ENCODE data around the gene CNFN. TPM values are rescaled to one million over a fixed set of nuclear protein-coding genes. Genes with fewer than 3 reads are reported as not detected.

CNFN gene
- polyA plus RNA-seq, 4 donors: 5.8 to 28.1 (median 9.0) TPM

DNA sequence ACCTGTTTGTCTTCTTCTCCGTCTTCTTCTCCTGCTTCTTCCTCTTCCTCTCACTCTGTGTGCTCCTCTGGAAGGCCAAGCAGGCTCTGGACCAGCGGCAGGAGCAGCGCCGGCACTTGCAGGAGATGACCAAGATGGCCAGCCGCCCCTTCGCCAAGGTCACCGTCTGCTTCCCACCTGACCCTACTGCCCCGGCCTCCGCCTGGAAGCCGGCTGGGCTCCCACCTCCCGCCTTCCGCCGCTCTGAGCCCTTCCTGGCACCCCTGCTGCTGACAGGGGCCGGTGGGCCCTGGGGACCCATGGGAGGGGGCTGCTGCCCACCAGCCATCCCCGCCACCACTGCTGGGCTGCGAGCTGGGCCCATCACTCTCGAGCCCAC is 13.9 kb downstream of the CNFN start:
- no peak overlapping the region for H3K27ac ChIP-seq (ENCODE audit: low read depth in 1 of 3, low read length in 2 of 3)
- H3K36me3 ChIP-seq (ENCODE audit: control insufficient read depth in 3 of 3, insufficient read depth in 2 of 3, low read depth in 1 of 3, low read length in 3 of 3): peaks cover 0 to 48% (median 0%) of the 10 kb centered on the region in 3 donors
- DNase-seq (no peak), FAIRE-seq (no peak)
- no peaks in the 10 kb centered on the region for H3K27me3 ChIP-seq (ENCODE audit: control insufficient read depth in 3 of 3, insufficient read depth in 3 of 3, low read length in 3 of 3)
- H3K4me1 ChIP-seq (ENCODE audit: control insufficient read depth in 3 of 3, insufficient read depth in 2 of 3, low read depth in 1 of 3, low read length in 2 of 3): peaks cover 0 to 16% (median 2%) of the 10 kb centered on the region in 3 donors
- 95 to 97% (median 96%) methylated on average over 16 to 17 of the region's 17 CpGs for WGBS, 3 donors
- peaks cover 0 to 6% of the 10 kb centered on the region in 2 donors for H3K9me3 ChIP-seq (ENCODE audit: control insufficient read depth in 2 of 2, insufficient read depth in 1 of 2, low read depth in 1 of 2, low read length in 1 of 2)
- no peak overlapping the region for H3K4me3 ChIP-seq (ENCODE audit: low read depth in 1 of 3, low read length in 3 of 3)

GRCh38 chr19:42375415-42376176 is 14.5 kb downstream of the CNFN start:
- H3K27ac ChIP-seq (ENCODE audit: low read depth in 1 of 3, low read length in 2 of 3): no peak overlapping the region
- H3K27me3 ChIP-seq (ENCODE audit: control insufficient read depth in 3 of 3, insufficient read depth in 3 of 3, low read length in 3 of 3): no peaks in the 10 kb centered on the region
- FAIRE-seq (no peak), DNase-seq (no peak)
- H3K9me3 ChIP-seq (ENCODE audit: control insufficient read depth in 2 of 2, insufficient read depth in 1 of 2, low read depth in 1 of 2, low read length in 1 of 2): peaks cover 0 to 6% of the 10 kb centered on the region in 2 donors
- H3K4me3 ChIP-seq (ENCODE audit: low read depth in 1 of 3, low read length in 3 of 3): no peak overlapping the region
- H3K4me1 ChIP-seq (ENCODE audit: control insufficient read depth in 3 of 3, insufficient read depth in 2 of 3, low read depth in 1 of 3, low read length in 2 of 3): peaks cover 0 to 16% (median 2%) of the 10 kb centered on the region in 3 donors
- peaks cover 0 to 52% (median 0%) of the 10 kb centered on the region in 3 donors for H3K36me3 ChIP-seq (ENCODE audit: control insufficient read depth in 3 of 3, insufficient read depth in 2 of 3, low read depth in 1 of 3, low read length in 3 of 3)
- 93 to 95% (median 95%) methylated on average over 51 to 54 of the region's 54 CpGs for WGBS, 3 donors

DNA sequence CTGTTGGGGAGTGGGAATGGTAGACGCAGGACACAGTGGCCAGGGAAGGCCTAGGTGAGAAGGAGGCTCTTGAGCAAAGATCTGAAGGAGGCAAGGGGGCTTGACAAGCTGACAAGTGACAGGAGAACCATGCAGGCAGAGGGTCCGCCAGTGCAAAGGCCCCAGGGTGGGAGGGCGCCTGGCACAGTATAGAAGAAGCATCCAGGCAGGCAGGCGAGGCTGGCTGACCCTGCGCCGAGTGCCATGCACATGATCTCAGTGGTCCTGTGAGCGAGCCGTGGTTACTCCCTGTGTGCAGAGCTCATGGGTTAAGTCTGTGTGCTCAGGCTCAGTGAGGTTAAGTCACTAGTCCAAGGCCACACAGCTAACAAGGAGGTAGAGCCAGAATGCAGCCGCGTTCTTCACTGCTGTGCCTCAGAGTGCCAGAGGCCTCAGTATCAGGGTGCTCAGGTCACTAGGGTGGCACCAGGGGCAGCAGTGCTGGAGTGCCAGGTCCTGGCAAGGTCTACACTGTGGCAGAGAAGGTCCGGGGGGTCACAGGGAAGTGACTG is 15.2 kb downstream of the CNFN start:
- Histone ChIP-seq H3K9me3 (ENCODE audit: control insufficient read depth in 2 of 2, insufficient read depth in 1 of 2, low read depth in 1 of 2, low read length in 1 of 2) (peaks cover 0 to 6% of the 10 kb centered on the region in 2 donors), H3K4me1 (ENCODE audit: control insufficient read depth in 3 of 3, insufficient read depth in 2 of 3, low read depth in 1 of 3, low read length in 2 of 3) (peaks cover 0 to 19% (median 2%) of the 10 kb centered on the region in 3 donors), H3K27ac (ENCODE audit: low read depth in 1 of 3, low read length in 2 of 3) (no peak overlapping the region), H3K36me3 (ENCODE audit: control insufficient read depth in 3 of 3, insufficient read depth in 2 of 3, low read depth in 1 of 3, low read length in 3 of 3) (peaks cover 0 to 59% (median 0%) of the 10 kb centered on the region in 3 donors), H3K4me3 (ENCODE audit: low read depth in 1 of 3, low read length in 3 of 3) (no peak overlapping the region), H3K27me3 (ENCODE audit: control insufficient read depth in 3 of 3, insufficient read depth in 3 of 3, low read length in 3 of 3) (no peaks in the 10 kb centered on the region)
- 94 to 95% (median 94%) methylated on average over 11 of the region's 11 CpGs for WGBS, 3 donors
- FAIRE-seq (no peak), DNase-seq (no peak)

GRCh38 chr19:42370626-42371175 is 19.4 kb downstream of the CNFN start:
- DNase-seq: peak in 1 of 2 donors; percentile 64

GRCh38 chr19:42370068-42370520 is 20.0 kb downstream of the CNFN start:
- no peak for FAIRE-seq
- Histone ChIP-seq H3K4me3 (ENCODE audit: low read depth in 1 of 3, low read length in 3 of 3) (no peak overlapping the region), H3K9me3 (ENCODE audit: control insufficient read depth in 2 of 2, insufficient read depth in 1 of 2, low read depth in 1 of 2, low read length in 1 of 2) (no peaks in the 10 kb centered on the region), H3K27ac (ENCODE audit: low read depth in 1 of 3, low read length in 2 of 3) (no peak overlapping the region), H3K36me3 (ENCODE audit: control insufficient read depth in 3 of 3, insufficient read depth in 2 of 3, low read depth in 1 of 3, low read length in 3 of 3) (peaks cover 0 to 67% (median 0%) of the 10 kb centered on the region in 3 donors), H3K4me1 (ENCODE audit: control insufficient read depth in 3 of 3, insufficient read depth in 2 of 3, low read depth in 1 of 3, low read length in 2 of 3) (peaks cover 0 to 3% (median 0%) of the 10 kb centered on the region in 3 donors), H3K27me3 (ENCODE audit: control insufficient read depth in 3 of 3, insufficient read depth in 3 of 3, low read length in 3 of 3) (no peaks in the 10 kb centered on the region)
- 57 to 68% (median 65%) methylated on average over 9 of the region's 9 CpGs for WGBS, 3 donors
- DNase-seq: peak in 1 of 2 donors; percentile 16

More at GRCh38 chr19:42370626-42371175, 19.4 kb downstream of the CNFN start:
- WGBS, 3 donors: 82 to 98% (median 85%) methylated on average over 8 to 12 of the region's 12 CpGs
- H3K4me1 ChIP-seq (ENCODE audit: control insufficient read depth in 3 of 3, insufficient read depth in 2 of 3, low read depth in 1 of 3, low read length in 2 of 3): peaks cover 0 to 3% (median 0%) of the 10 kb centered on the region in 3 donors
- no peak for FAIRE-seq
- H3K36me3 ChIP-seq (ENCODE audit: control insufficient read depth in 3 of 3, insufficient read depth in 2 of 3, low read depth in 1 of 3, low read length in 3 of 3): peaks cover 0 to 71% (median 0%) of the 10 kb centered on the region in 3 donors
- no peak overlapping the region for H3K4me3 ChIP-seq (ENCODE audit: low read depth in 1 of 3, low read length in 3 of 3)
- no peaks in the 10 kb centered on the region for H3K9me3 ChIP-seq (ENCODE audit: control insufficient read depth in 2 of 2, insufficient read depth in 1 of 2, low read depth in 1 of 2, low read length in 1 of 2)
- no peaks in the 10 kb centered on the region for H3K27me3 ChIP-seq (ENCODE audit: control insufficient read depth in 3 of 3, insufficient read depth in 3 of 3, low read length in 3 of 3)
- no peak overlapping the region for H3K27ac ChIP-seq (ENCODE audit: low read depth in 1 of 3, low read length in 2 of 3)

GRCh38 chr19:42369433-42370067 is 20.5 kb downstream of the CNFN start:
- no peaks in the 10 kb centered on the region for H3K27me3 ChIP-seq (ENCODE audit: control insufficient read depth in 3 of 3, insufficient read depth in 3 of 3, low read length in 3 of 3)
- H3K4me1 ChIP-seq (ENCODE audit: control insufficient read depth in 3 of 3, insufficient read depth in 2 of 3, low read depth in 1 of 3, low read length in 2 of 3): peaks cover 0 to 3% (median 0%) of the 10 kb centered on the region in 3 donors
- WGBS, 3 donors: 91 to 93% (median 92%) methylated on average over 27 of the region's 27 CpGs
- H3K27ac ChIP-seq (ENCODE audit: low read depth in 1 of 3, low read length in 2 of 3): no peak overlapping the region
- peaks cover 0 to 66% (median 0%) of the 10 kb centered on the region in 3 donors for H3K36me3 ChIP-seq (ENCODE audit: control insufficient read depth in 3 of 3, insufficient read depth in 2 of 3, low read depth in 1 of 3, low read length in 3 of 3)
- FAIRE-seq: no peak
- DNase-seq: no peak
- H3K9me3 ChIP-seq (ENCODE audit: control insufficient read depth in 2 of 2, insufficient read depth in 1 of 2, low read depth in 1 of 2, low read length in 1 of 2): no peaks in the 10 kb centered on the region
- no peak overlapping the region for H3K4me3 ChIP-seq (ENCODE audit: low read depth in 1 of 3, low read length in 3 of 3)

GRCh38 chr19:42368765-42369164 is 21.3 kb downstream of the CNFN start:
- FAIRE-seq (no peak), DNase-seq (no peak)
- no peaks in the 10 kb centered on the region for H3K27me3 ChIP-seq (ENCODE audit: control insufficient read depth in 3 of 3, insufficient read depth in 3 of 3, low read length in 3 of 3)
- H3K36me3 ChIP-seq (ENCODE audit: control insufficient read depth in 3 of 3, insufficient read depth in 2 of 3, low read depth in 1 of 3, low read length in 3 of 3): peaks cover 0 to 69% (median 0%) of the 10 kb centered on the region in 3 donors
- no peak overlapping the region for H3K27ac ChIP-seq (ENCODE audit: low read depth in 1 of 3, low read length in 2 of 3)
- H3K4me3 ChIP-seq (ENCODE audit: low read depth in 1 of 3, low read length in 3 of 3): no peak overlapping the region
- WGBS, 3 donors: 91 to 93% (median 92%) methylated on average over 15 of the region's 15 CpGs
- peaks cover 0 to 3% of the 10 kb centered on the region in 2 donors for H3K9me3 ChIP-seq (ENCODE audit: control insufficient read depth in 2 of 2, insufficient read depth in 1 of 2, low read depth in 1 of 2, low read length in 1 of 2)
- H3K4me1 ChIP-seq (ENCODE audit: control insufficient read depth in 3 of 3, insufficient read depth in 2 of 3, low read depth in 1 of 3, low read length in 2 of 3): peaks cover 0 to 3% (median 0%) of the 10 kb centered on the region in 3 donors

DNA sequence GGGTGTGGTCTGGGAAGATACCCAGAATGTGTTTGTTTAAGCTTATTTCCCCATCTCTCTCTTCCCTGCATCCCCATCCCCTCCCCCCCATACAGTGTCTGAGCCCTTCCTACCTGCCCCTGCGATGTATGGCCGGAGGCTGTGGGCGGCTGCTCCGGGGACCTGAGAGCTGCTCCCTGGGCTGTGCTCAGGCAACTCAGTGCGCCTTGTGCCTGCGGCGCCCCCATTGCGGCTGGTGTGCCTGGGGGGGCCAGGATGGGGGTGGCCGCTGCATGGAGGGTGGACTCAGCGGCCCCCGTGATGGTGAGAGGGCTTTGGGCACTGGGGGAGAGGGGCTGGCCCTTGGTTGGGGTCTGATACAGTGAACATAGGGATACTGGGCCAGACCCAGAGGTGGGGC is 21.7 kb downstream of the CNFN start:
- 94 to 98% (median 95%) methylated on average over 11 of the region's 11 CpGs for WGBS, 3 donors
- DNase-seq (no peak), FAIRE-seq (no peak)
- Histone ChIP-seq H3K4me3 (ENCODE audit: low read depth in 1 of 3, low read length in 3 of 3) (no peak overlapping the region), H3K9me3 (ENCODE audit: control insufficient read depth in 2 of 2, insufficient read depth in 1 of 2, low read depth in 1 of 2, low read length in 1 of 2) (peaks cover 0 to 6% of the 10 kb centered on the region in 2 donors), H3K4me1 (ENCODE audit: control insufficient read depth in 3 of 3, insufficient read depth in 2 of 3, low read depth in 1 of 3, low read length in 2 of 3) (peaks cover 0 to 3% (median 0%) of the 10 kb centered on the region in 3 donors), H3K27ac (ENCODE audit: low read depth in 1 of 3, low read length in 2 of 3) (no peak overlapping the region), H3K27me3 (ENCODE audit: control insufficient read depth in 3 of 3, insufficient read depth in 3 of 3, low read length in 3 of 3) (no peaks in the 10 kb centered on the region), H3K36me3 (ENCODE audit: control insufficient read depth in 3 of 3, insufficient read depth in 2 of 3, low read depth in 1 of 3, low read length in 3 of 3) (peaks cover 0 to 70% (median 0%) of the 10 kb centered on the region in 3 donors)
